ENCODE results near the gene SCD.
"Not testable (repeated sequence)": the region's sequence is repeated elsewhere in the genome, so short reads cannot be mapped to it uniquely, and the experiment has no call there.

The SCD gene

GRCh38 chr10:100357059-100357858 is 10.2 kb downstream of the SCD start:
- DNase-seq = no peak
- intact Hi-C loops (cut with DNase I) = no loop called here

GRCh38 chr10:100359030-100359432 is 12.0 kb downstream of the SCD start:
- intact Hi-C loops (cut with DNase I) = no loop called here
- no peak for DNase-seq

GRCh38 chr10:100359529-100360150 is 12.6 kb downstream of the SCD start:
- no peak for DNase-seq
- intact Hi-C loops (cut with DNase I) = no loop called here

GRCh38 chr10:100360234-100360633 is 13.2 kb downstream of the SCD start:
- intact Hi-C loops (cut with DNase I) = no loop called here

GRCh38 chr10:100362570-100363496 is 15.8 kb downstream of the SCD start:
- peak in 28 of 42 donors; percentile 15 to 75 (median 54) for DNase-seq
- intact Hi-C loops (cut with DNase I) = no loop called here

More at GRCh38 chr10:100360234-100360633, 13.2 kb downstream of the SCD start:
- no peak for DNase-seq

GRCh38 chr10:100364175-100364574 is 17.1 kb downstream of the SCD start:
- intact Hi-C loops (cut with DNase I) = no loop called here
- no peak for DNase-seq

- intact Hi-C loops (cut with DNase I) = no loop called here
- DNase-seq = peak in 41 of 42 donors; percentile 16 to 84 (median 58)
Measured at GRCh38 chr10:100364735-100365391, 17.8 kb downstream of the SCD start.

GRCh38 chr10:100368721-100369120 is 21.7 kb downstream of the SCD start:
- intact Hi-C loops (cut with DNase I) = no loop called here
- DNase-seq = no peak

- DNase-seq = peak; percentile 75 to 96 (median 87)
- intact Hi-C loops (cut with DNase I) = no loop called here
Measured at GRCh38 chr10:100370714-100371481, 23.9 kb downstream of the SCD start.

GRCh38 chr10:100371482-100372027 is 24.5 kb downstream of the SCD start:
- intact Hi-C loops (cut with DNase I) = no loop called here
- DNase-seq = no peak

GRCh38 chr10:100372415-100373297 is 25.6 kb downstream of the SCD start:
- no peak for DNase-seq
- intact Hi-C loops (cut with DNase I) = no loop called here

GRCh38 chr10:100373298-100374199 is 26.5 kb downstream of the SCD start:
- DNase-seq = peak; percentile 97 to 100 (median 99)
- intact Hi-C loops (cut with DNase I) = no loop called here

- no peak for DNase-seq
- intact Hi-C loops (cut with DNase I) = no loop called here
Measured at GRCh38 chr10:100374200-100374655, 27.2 kb downstream of the SCD start.

GRCh38 chr10:100374677-100375353 is 27.8 kb downstream of the SCD start:
- DNase-seq; intact Hi-C loops (cut with DNase I): not testable (repeated sequence)

- DNase-seq; intact Hi-C loops (cut with DNase I): not testable (repeated sequence)
Measured at GRCh38 chr10:100376656-100377055, 29.6 kb downstream of the SCD start.

All from head of caudate nucleus (tissue), 42 donors.